GM23248 (cell line): Measurements from ENCODE around the gene RIOK3. TPM values are rescaled to one million over a fixed set of nuclear protein-coding genes. Genes with fewer than 3 reads are reported as not detected.

Source experiments
- DNase-seq: peaks from one replicate; pipeline ENCODE4 v3.0.0-alpha.2; 2015
- H2AFZ ChIP-seq: fragments of 200-600 bp; sonication (generic); 2 replicates; pipeline ENCODE4 v1.6.1; 2016; ENCODE audit warnings: antibody characterized with exemption
- H3F3A ChIP-seq: fragments of 200-600 bp; sonication (generic); 2 replicates; pipeline ENCODE4 v1.6.1; 2016; ENCODE audit warnings: mild to moderate bottlenecking, antibody characterized with exemption, mixed run types; ENCODE audit not compliant: insufficient read depth
- H3K27ac ChIP-seq: fragments of 200-600 bp; sonication (generic); 2 replicates; pipeline ENCODE4 v1.5.1; 2016; ENCODE audit warnings: mild to moderate bottlenecking
- H3K27me3 ChIP-seq: fragments of 200-600 bp; sonication (generic); replicated peaks from 2 replicates; pipeline ENCODE4 v1.6.1; 2016; ENCODE audit warnings: mild to moderate bottlenecking; ENCODE audit not compliant: insufficient read depth
- H3K36me3 ChIP-seq: fragments of 200-600 bp; sonication (generic); 2 replicates; pipeline ENCODE4 v1.6.1; 2016; ENCODE audit warnings: low read depth, mild to moderate bottlenecking
- H3K4me1 ChIP-seq: fragments of 200-600 bp; sonication (generic); 2 replicates; pipeline ENCODE4 v1.6.1; 2016; ENCODE audit warnings: mild to moderate bottlenecking; ENCODE audit not compliant: insufficient read depth
- H3K4me2 ChIP-seq: fragments of 200-600 bp; sonication (generic); one replicate; pipeline ENCODE4 v1.6.1; 2016; ENCODE audit warnings: mild to moderate bottlenecking; ENCODE audit not compliant: unreplicated experiment
- H3K4me3 ChIP-seq: fragments of 200-600 bp; sonication (generic); 2 replicates; pipeline ENCODE4 v1.5.1; 2016; ENCODE audit warnings: mild to moderate bottlenecking
- H3K79me2 ChIP-seq: fragments of 200-600 bp; sonication (generic); 2 replicates; pipeline ENCODE4 v1.6.1; 2016; ENCODE audit warnings: mild to moderate bottlenecking; ENCODE audit not compliant: insufficient read depth
- H3K9ac ChIP-seq: fragments of 200-600 bp; sonication (generic); 2 replicates; pipeline ENCODE4 v1.6.1; 2016; ENCODE audit warnings: mild to moderate bottlenecking
- H3K9me2 ChIP-seq: fragments of 200-600 bp; sonication (generic); 2 replicates; pipeline ENCODE4 v1.6.1; 2016; ENCODE audit warnings: mixed run types, mild to moderate bottlenecking, moderate library complexity; ENCODE audit not compliant: insufficient read depth
- H3K9me3 ChIP-seq: fragments of 200-600 bp; sonication (generic); one replicate; pipeline ENCODE4 v1.6.1; 2017; ENCODE audit warnings: low read depth
- H4K20me1 ChIP-seq: fragments of 200-600 bp; sonication (generic); 2 replicates; pipeline ENCODE4 v1.6.0; 2016; ENCODE audit not compliant: insufficient read depth
- EZH2 ChIP-seq: fragments of 200-600 bp; sonication (generic); IDR thresholded peaks from 2 replicates; pipeline ENCODE4 v1.6.1; 2018; ENCODE audit warnings: antibody characterized with exemption, mild to moderate bottlenecking; ENCODE audit not compliant: insufficient read depth, poor library complexity, severe bottlenecking
- EZH2phosphoT487 ChIP-seq: fragments of 200-600 bp; sonication (generic); IDR thresholded peaks from 2 replicates; pipeline ENCODE4 v1.6.1; 2018; ENCODE audit warnings: antibody characterized with exemption, moderate library complexity, mild to moderate bottlenecking, low read depth; ENCODE audit not compliant: insufficient read depth
- WGBS, 2 experiments: methylation state at CpG; one replicate each; pipeline ENCODE4 v1.1.6; 2015 to 2017; ENCODE audit warnings: low lambda C conversion rate in 2 of 2, low coverage in 1 of 2; ENCODE audit errors: missing lambda C conversion rate in 2 of 2; 5-methylcytosine and 5-hydroxymethylcytosine counted together
- in situ Hi-C: fragments of 300-500 bp; cut with MboI; formaldehyde crosslinking; loops from 2 replicates; pipeline ENCODE4 v1.15.0; 2020
- polyA plus RNA-seq: library from polyadenylated mRNA; unstranded; fragments of >200 nt; fragmentation: Nextera tagmentation; extraction: Ambion mirVana; gene quantifications from 2 replicates; pipeline ENCODE4 v1.2.1, GENCODE V29; 2016
- total RNA-seq: library from RNA; depleted of rRNA; stranded (reverse); fragments of >200 nt; shearing (Covaris generic); gene quantifications from 2 replicates; pipeline ENCODE4 v1.2.3, GENCODE V29; 2014

RIOK3 gene
- total and polyA plus RNA-seq, 2 experiments from 2014 or later = 81.8 to 89.3 TPM

DNA sequence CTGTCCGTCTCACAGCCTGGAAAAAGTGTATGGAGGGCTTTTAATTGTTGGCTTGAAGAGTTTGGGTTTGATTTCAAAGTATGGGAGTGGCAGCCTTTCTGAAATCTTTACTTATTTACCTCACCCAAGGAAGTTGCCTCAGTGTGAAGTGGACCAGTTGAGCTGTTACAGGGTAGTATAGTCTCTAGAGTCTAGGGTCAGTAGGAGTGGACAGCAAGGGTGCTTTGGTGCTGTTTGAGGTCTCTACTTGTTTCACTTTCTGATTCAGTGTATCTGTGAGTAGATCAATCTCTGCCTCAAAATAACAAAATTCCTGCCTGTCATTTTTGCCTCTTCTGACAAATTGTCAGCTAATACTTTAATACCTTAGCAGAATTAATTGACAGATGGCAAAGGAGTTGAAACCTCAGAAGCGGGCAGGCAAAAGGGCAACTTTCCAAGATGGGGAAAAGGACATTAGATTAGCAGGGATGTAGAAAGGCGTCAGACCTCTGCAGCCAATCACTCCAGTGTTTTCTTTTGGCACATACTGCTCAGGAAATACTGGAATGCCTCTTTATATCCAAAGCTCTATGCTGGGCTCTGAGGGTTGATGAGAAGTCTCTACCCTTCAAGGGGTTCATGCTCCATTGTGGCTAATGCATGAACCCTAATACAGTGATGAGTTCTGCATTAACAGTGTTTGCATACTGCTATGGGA lies 5.9 kb downstream of the RIOK3 start:
- Histone ChIP-seq H3K9me2 (no peaks in the 10 kb centered on the region), H2AFZ (no peak overlapping the region), H4K20me1 (peaks cover 44% of the 10 kb centered on the region), H3K79me2 (peaks cover 100% of the 10 kb centered on the region), H3K4me2 (no peak overlapping the region), H3K27me3 (no peaks in the 10 kb centered on the region), H3K4me1 (peaks cover 37% of the 10 kb centered on the region), H3F3A (peaks cover 9% of the 10 kb centered on the region), H3K36me3 (peaks cover 20% of the 10 kb centered on the region), H3K9me3 (no peaks in the 10 kb centered on the region), H3K9ac (no peak overlapping the region), H3K4me3 (no peak overlapping the region), H3K27ac (no peak overlapping the region)
- DNase-seq = no peak
- no peak for TF ChIP-seq EZH2phosphoT487
- no peak for TF ChIP-seq EZH2
- in situ Hi-C loops = no loop called here
- WGBS, 2 experiments = 94% methylated on average over 3 of the region's 3 CpGs

- Histone ChIP-seq H4K20me1 (peaks cover 44% of the 10 kb centered on the region), H3K4me3 (no peak overlapping the region), H3K27me3 (no peaks in the 10 kb centered on the region), H3K9me2 (no peaks in the 10 kb centered on the region), H3K9me3 (no peaks in the 10 kb centered on the region), H3K36me3 (peaks cover 25% of the 10 kb centered on the region), H3K4me1 (peaks cover 37% of the 10 kb centered on the region), H3K4me2 (no peak overlapping the region), H2AFZ (no peak overlapping the region), H3K79me2 (peaks cover 100% of the 10 kb centered on the region), H3K27ac (no peak overlapping the region), H3F3A (peaks cover 4% of the 10 kb centered on the region; the same call in 1 of the 2 replicates), H3K9ac (no peak overlapping the region)
- DNase-seq = no peak
- no peak for TF ChIP-seq EZH2phosphoT487
- TF ChIP-seq EZH2 = no peak
- 91 to 96% methylated on average over 7 of the region's 7 CpGs for WGBS, 2 experiments
- in situ Hi-C loops = no loop called here
Measured at GRCh38 chr18:23459530-23459921, 6.4 kb downstream of the RIOK3 start.

DNA sequence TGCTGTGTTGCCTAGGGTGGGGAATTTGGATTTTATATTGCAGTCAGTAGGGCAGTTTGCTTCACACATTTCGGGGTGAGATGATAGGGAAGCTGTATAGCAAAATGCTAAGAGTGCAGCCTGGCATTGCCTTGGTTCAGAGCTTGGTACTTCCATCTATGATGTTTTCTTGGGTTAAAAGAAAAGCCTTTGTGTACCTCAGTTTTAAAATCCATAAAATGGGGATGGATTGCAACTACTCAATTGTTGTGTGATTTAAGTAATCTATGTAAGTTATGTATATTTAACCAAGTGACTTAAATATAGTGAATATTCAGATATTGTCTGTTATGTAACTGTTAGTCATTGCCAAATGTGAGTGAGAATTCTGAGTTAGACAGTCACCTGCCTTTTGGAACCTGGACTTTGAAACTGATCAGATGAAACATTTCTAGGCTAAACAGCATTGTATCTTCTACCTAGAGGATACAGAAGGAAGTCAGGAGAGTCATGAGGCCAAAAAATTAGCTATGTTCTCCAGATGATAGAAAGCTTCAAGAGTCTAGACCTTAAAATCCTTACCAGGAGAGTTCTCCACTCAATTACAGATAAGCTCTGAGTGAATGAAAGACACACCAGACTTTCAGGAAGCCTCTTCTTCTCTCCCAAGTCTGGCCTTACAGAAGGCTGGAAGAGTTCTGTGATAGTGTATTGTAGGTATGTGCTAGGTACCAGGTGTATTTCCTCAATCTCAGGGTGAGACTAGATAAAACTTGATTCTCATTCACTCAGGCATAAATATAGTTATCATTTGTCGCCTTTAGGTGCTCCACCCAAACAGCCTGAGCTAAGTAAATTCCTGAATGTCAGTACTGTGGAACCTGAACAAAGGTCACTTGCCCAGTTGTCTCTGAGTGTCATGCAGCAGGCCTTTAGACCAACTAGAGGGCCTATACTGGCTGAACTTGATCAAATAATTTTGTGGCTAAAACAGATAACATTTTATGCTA lies 7.5 kb downstream of the RIOK3 start:
- no peak for TF ChIP-seq EZH2
- TF ChIP-seq EZH2phosphoT487 = no peak
- Histone ChIP-seq H3K79me2 (peaks cover 100% of the 10 kb centered on the region), H3K36me3 (peaks cover 36% of the 10 kb centered on the region), H3K27me3 (no peaks in the 10 kb centered on the region), H3K27ac (no peak overlapping the region), H3K4me1 (peaks cover 32% of the 10 kb centered on the region), H2AFZ (no peak overlapping the region), H3K4me2 (no peak overlapping the region), H3F3A (no peaks in the 10 kb centered on the region; the same call in 1 of the 2 replicates), H3K9ac (no peak overlapping the region), H3K9me2 (no peaks in the 10 kb centered on the region), H3K9me3 (no peaks in the 10 kb centered on the region), H3K4me3 (no peak overlapping the region), H4K20me1 (peaks cover 44% of the 10 kb centered on the region)
- in situ Hi-C loops = no loop called here
- 92 to 97% methylated on average over 2 of the region's 2 CpGs for WGBS, 2 experiments
- no peak for DNase-seq

DNA sequence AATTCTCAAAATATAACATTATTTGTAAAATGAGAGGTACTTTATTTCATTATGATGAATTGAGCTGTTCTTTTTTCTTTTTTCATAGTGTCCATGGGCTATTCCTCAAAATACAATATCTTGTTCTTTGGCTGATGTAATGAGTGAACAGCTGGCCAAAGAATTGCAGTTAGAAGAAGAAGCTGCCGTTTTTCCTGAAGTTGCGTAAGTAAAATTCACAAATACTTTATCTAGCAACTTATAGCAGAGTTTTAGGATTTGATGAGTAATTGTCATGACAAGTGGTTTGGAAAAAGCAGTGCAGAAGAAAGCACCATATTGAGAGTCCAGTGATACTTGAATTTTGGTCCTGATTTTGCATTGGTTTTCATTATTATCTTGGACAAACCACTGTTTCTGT lies 9.8 kb downstream of the RIOK3 start:
- in situ Hi-C loops = no loop called here
- Histone ChIP-seq H3F3A (no peaks in the 10 kb centered on the region; the same call in 1 of the 2 replicates), H3K79me2 (peaks cover 100% of the 10 kb centered on the region), H3K4me1 (peaks cover 12% of the 10 kb centered on the region; the same call in 1 of the 2 replicates), H2AFZ (no peak overlapping the region), H4K20me1 (peaks cover 32% of the 10 kb centered on the region), H3K27me3 (no peaks in the 10 kb centered on the region), H3K9ac (no peak overlapping the region), H3K4me2 (no peak overlapping the region), H3K27ac (no peak overlapping the region), H3K9me2 (no peaks in the 10 kb centered on the region), H3K9me3 (no peaks in the 10 kb centered on the region), H3K36me3 (peaks cover 54% of the 10 kb centered on the region), H3K4me3 (no peak overlapping the region)
- 75 to 85% methylated on average over 2 of the region's 2 CpGs for WGBS, 2 experiments
- no peak for TF ChIP-seq EZH2
- no peak for TF ChIP-seq EZH2phosphoT487
- DNase-seq = no peak
